Natural killer cell (primary cell): ENCODE results near the gene CTNNA2. TPM values are rescaled to one million over a fixed set of nuclear protein-coding genes. Genes with fewer than 3 reads are reported as not detected.

Source experiments
- ATAC-seq, 3 donors: fragments of 150-1000 bp in 2 of 3; fragments of 200-7000 bp in 1 of 3; cut with Tn5 transposase; 1 replicate in 1 of 3; 2 replicates in 2 of 3; pipeline ENCODE4 v1.10.0; 2021; ENCODE audit warnings: mild to moderate bottlenecking in 2 of 3, moderate library complexity in 2 of 3
- DNase-seq, 2 donors: peaks; one replicate each; pipeline versions ENCODE4 v3.0.0 to v3.0.0-alpha.2; 2013 to 2021; ENCODE audit warnings: mixed read lengths in 1 of 2
- H3K27ac ChIP-seq: one replicate; pipeline ENCODE4 v1.5.1; 2013; ENCODE audit warnings: mild to moderate bottlenecking, low read length
- H3K27me3 ChIP-seq: one replicate; pipeline ENCODE4 v1.6.1; 2013; ENCODE audit warnings: low read length; ENCODE audit not compliant: control insufficient read depth, insufficient read depth
- H3K36me3 ChIP-seq: one replicate; pipeline ENCODE4 v1.6.1; 2013; ENCODE audit warnings: low read length; ENCODE audit not compliant: control insufficient read depth, insufficient read depth
- H3K4me1 ChIP-seq: one replicate; pipeline ENCODE4 v1.6.1; 2013; ENCODE audit warnings: low read length; ENCODE audit not compliant: control insufficient read depth, insufficient read depth
- H3K4me3 ChIP-seq: one replicate; pipeline ENCODE4 v1.5.1; 2013; ENCODE audit warnings: low read length
- H3K9me3 ChIP-seq: one replicate; pipeline ENCODE4 v1.6.1; 2013; ENCODE audit warnings: low read length; ENCODE audit not compliant: control insufficient read depth, insufficient read depth
- H3K27ac Mint-ChIP-seq, 2 donors: one replicate each; pipeline ENCODE4 v1.8.0; 2022; ENCODE audit warnings: mild to moderate bottlenecking in 2 of 2, mixed read lengths in 2 of 2, moderate library complexity in 1 of 2
- H3K27me3 Mint-ChIP-seq, 2 donors: one replicate each; pipeline ENCODE4 v1.8.0; 2022; ENCODE audit warnings: low read depth in 2 of 2, mixed read lengths in 2 of 2
- H3K36me3 Mint-ChIP-seq: one replicate; pipeline ENCODE4 v1.8.0; 2022; ENCODE audit warnings: mixed read lengths
- H3K4me1 Mint-ChIP-seq, 2 donors: one replicate each; pipeline ENCODE4 v1.8.0; 2022; ENCODE audit warnings: mixed read lengths in 2 of 2
- H3K4me3 Mint-ChIP-seq: one replicate; pipeline ENCODE4 v1.8.0; 2022; ENCODE audit warnings: mild to moderate bottlenecking, moderate library complexity, mixed read lengths
- H3K9me3 Mint-ChIP-seq, 2 donors: one replicate each; pipeline ENCODE4 v1.8.0; 2022; ENCODE audit warnings: mixed read lengths in 2 of 2
- CTCF ChIP-seq: fragments of 200-600 bp; IDR thresholded peaks from one replicate; pipeline ENCODE4 v1.8.0; 2022; ENCODE audit warnings: antibody characterized with exemption
- WGBS: methylation state at CpG from one replicate; pipeline ENCODE4 v1.1.7; 2013; ENCODE audit warnings: missing lambda C conversion rate; ENCODE audit not compliant: insufficient coverage; 5-methylcytosine and 5-hydroxymethylcytosine counted together
- intact Hi-C: fragments of 100-400 bp; cut with micrococcal nuclease; formaldehyde crosslinking; loops from one replicate; pipeline ENCODE4 v1.14.2; 2022
- total RNA-seq, 4 donors: library from RNA; stranded (reverse); fragments of 120-200 nt in 1 of 4; gene quantifications; one replicate each; pipeline versions ENCODE4 v1.2.3 to v1.2.4, GENCODE V29; 2013 to 2022

The CTNNA2 gene
- total RNA-seq, 3 donors from 2014 or later (not counting 1 experiment from before 2014, with no cell fraction given): not detected

- H3K4me3 Mint-ChIP-seq: no peak overlapping the region
- no peaks in the 10 kb centered on the region for H3K27me3 Mint-ChIP-seq
- H3K4me1 Mint-ChIP-seq: no peaks in the 10 kb centered on the region
- no peak overlapping the region for H3K4me3 ChIP-seq
- DNase-seq: no peak
- no peak for ATAC-seq
- no peaks in the 10 kb centered on the region for H3K9me3 ChIP-seq
- H3K36me3 Mint-ChIP-seq: no peaks in the 10 kb centered on the region
- 91% methylated on average over 1 of the region's 1 CpG for WGBS
- intact Hi-C loops: no loop called here
- no peaks in the 10 kb centered on the region for H3K27me3 ChIP-seq
- peaks cover 9 to 16% of the 10 kb centered on the region in 2 donors for H3K9me3 Mint-ChIP-seq
- no peak overlapping the region for H3K27ac Mint-ChIP-seq
- TF ChIP-seq CTCF: no peak
- no peaks in the 10 kb centered on the region for H3K36me3 ChIP-seq
- no peak overlapping the region for H3K27ac ChIP-seq
- no peaks in the 10 kb centered on the region for H3K4me1 ChIP-seq
Measured at GRCh38 chr2:80335411-80335810, 822.6 kb downstream of the CTNNA2 start.

GRCh38 chr2:80338794-80339193 is 825.9 kb downstream of the CTNNA2 start:
- Histone ChIP-seq H3K9me3 (no peaks in the 10 kb centered on the region), H3K27me3 (no peaks in the 10 kb centered on the region), H3K27ac (no peak overlapping the region), H3K4me1 (no peaks in the 10 kb centered on the region), H3K36me3 (no peaks in the 10 kb centered on the region), H3K4me3 (no peak overlapping the region)
- H3K27ac Mint-ChIP-seq: no peak overlapping the region
- intact Hi-C loops: no loop called here
- no peaks in the 10 kb centered on the region for H3K36me3 Mint-ChIP-seq
- 57% methylated on average over 1 of the region's 2 CpGs for WGBS
- H3K9me3 Mint-ChIP-seq: peaks cover 7 to 19% of the 10 kb centered on the region in 2 donors
- no peaks in the 10 kb centered on the region for H3K27me3 Mint-ChIP-seq
- no peak for ATAC-seq
- no peak for DNase-seq
- H3K4me1 Mint-ChIP-seq: no peaks in the 10 kb centered on the region
- no peak overlapping the region for H3K4me3 Mint-ChIP-seq
- no peak for TF ChIP-seq CTCF

- no peaks in the 10 kb centered on the region for H3K4me1 ChIP-seq
- ATAC-seq (no peak), DNase-seq (no peak)
- no peak for TF ChIP-seq CTCF
- 79% methylated on average over 3 of the region's 3 CpGs for WGBS
- no peaks in the 10 kb centered on the region for H3K27me3 ChIP-seq
- no peak overlapping the region for H3K4me3 Mint-ChIP-seq
- H3K36me3 Mint-ChIP-seq: no peaks in the 10 kb centered on the region
- H3K4me3 ChIP-seq: no peak overlapping the region
- H3K27ac ChIP-seq: no peak overlapping the region
- intact Hi-C loops: no loop called here
- no peaks in the 10 kb centered on the region for H3K36me3 ChIP-seq
- H3K27me3 Mint-ChIP-seq: no peaks in the 10 kb centered on the region
- H3K4me1 Mint-ChIP-seq: no peaks in the 10 kb centered on the region
- no peak overlapping the region for H3K27ac Mint-ChIP-seq
- peaks cover 11 to 22% of the 10 kb centered on the region in 2 donors for H3K9me3 Mint-ChIP-seq
- no peaks in the 10 kb centered on the region for H3K9me3 ChIP-seq
Measured at GRCh38 chr2:80340022-80340421, 827.2 kb downstream of the CTNNA2 start.

GRCh38 chr2:80348078-80348477 is 835.2 kb downstream of the CTNNA2 start:
- intact Hi-C loops: no loop called here

More at GRCh38 chr2:80348078-80348477, 835.2 kb downstream of the CTNNA2 start:
- WGBS: 78% methylated on average over 1 of the region's 1 CpG
- H3K36me3 ChIP-seq: no peaks in the 10 kb centered on the region
- Mint-ChIP-seq H3K27me3 (no peaks in the 10 kb centered on the region), H3K4me1 (no peaks in the 10 kb centered on the region), H3K9me3 (peaks cover 18 to 30% of the 10 kb centered on the region in 2 donors), H3K36me3 (no peaks in the 10 kb centered on the region), H3K4me3 (no peak overlapping the region), H3K27ac (no peak overlapping the region)
- H3K27ac ChIP-seq: no peak overlapping the region
- ATAC-seq (no peak), DNase-seq (no peak)
- no peaks in the 10 kb centered on the region for H3K27me3 ChIP-seq
- H3K9me3 ChIP-seq: no peaks in the 10 kb centered on the region
- no peak overlapping the region for H3K4me3 ChIP-seq
- TF ChIP-seq CTCF: no peak
- no peaks in the 10 kb centered on the region for H3K4me1 ChIP-seq
